ENCODE measurements around the gene LPGAT1. TPM values are rescaled to one million over a fixed set of nuclear protein-coding genes. Genes with fewer than 3 reads are reported as not detected.

The LPGAT1 gene
- total RNA-seq, 2 donors from 2014 or later: 24.4 to 50.1 TPM

GRCh38 chr1:211752317-211752716 is 78.2 kb downstream of the LPGAT1 start:
- 62 to 85% methylated on average over 4 of the region's 4 CpGs for WGBS, 2 donors
- no peaks in the 10 kb centered on the region for H3K9me3 ChIP-seq
- no peak for ATAC-seq
- H3K4me3 ChIP-seq: no peak overlapping the region
- intact Hi-C loops (cut with DNase I): no loop called here
- no peak for DNase-seq
- no peak for TF ChIP-seq POLR2A (IDR thresholded peaks at IDR 0.05)
- no peak for TF ChIP-seq CTCF (IDR thresholded peaks at IDR 0.05)
- H3K4me1 ChIP-seq: no peaks in the 10 kb centered on the region
- no peak overlapping the region for H3K27ac ChIP-seq
- no peaks in the 10 kb centered on the region for H3K27me3 ChIP-seq
- H3K36me3 ChIP-seq (replicated peaks in 1 of 2; ENCODE audit: insufficient read depth in 1 of 2, low read depth in 2 of 2): peaks cover 9 to 11% of the 10 kb centered on the region in 2 donors

GRCh38 chr1:211751438-211751837 is 79.1 kb downstream of the LPGAT1 start:
- Histone ChIP-seq H3K27ac (no peak overlapping the region), H3K9me3 (no peaks in the 10 kb centered on the region), H3K4me1 (no peaks in the 10 kb centered on the region), H3K4me3 (no peak overlapping the region), H3K27me3 (no peaks in the 10 kb centered on the region), H3K36me3 (replicated peaks in 1 of 2; ENCODE audit: insufficient read depth in 1 of 2, low read depth in 2 of 2) (peaks cover 9 to 14% of the 10 kb centered on the region in 2 donors)
- no peak for ATAC-seq
- no peak for TF ChIP-seq POLR2A (IDR thresholded peaks at IDR 0.05)
- 79 to 83% methylated on average over 3 of the region's 3 CpGs for WGBS, 2 donors
- intact Hi-C loops (cut with DNase I): no loop called here
- no peak for DNase-seq

- intact Hi-C loops (cut with DNase I): no loop called here
- DNase-seq: no peak
- H3K4me3 ChIP-seq: no peak overlapping the region
- no peak for ATAC-seq
- H3K36me3 ChIP-seq (replicated peaks in 1 of 2; ENCODE audit: insufficient read depth in 1 of 2, low read depth in 2 of 2): peaks cover 9 to 14% of the 10 kb centered on the region in 2 donors
- no peak for TF ChIP-seq CTCF (IDR thresholded peaks at IDR 0.05)
- TF ChIP-seq POLR2A (IDR thresholded peaks at IDR 0.05): no peak
- H3K9me3 ChIP-seq: no peaks in the 10 kb centered on the region
- no peaks in the 10 kb centered on the region for H3K27me3 ChIP-seq
- no peak overlapping the region for H3K27ac ChIP-seq
- no peaks in the 10 kb centered on the region for H3K4me1 ChIP-seq
- 0 to 18% methylated on average over 1 of the region's 1 CpG for WGBS, 2 donors
Observed at GRCh38 chr1:211750599-211750998, 80.0 kb downstream of the LPGAT1 start.

GRCh38 chr1:211749251-211749650 is 81.3 kb downstream of the LPGAT1 start:
- no peak for DNase-seq
- Histone ChIP-seq H3K27me3 (no peaks in the 10 kb centered on the region), H3K4me3 (no peak overlapping the region), H3K9me3 (no peaks in the 10 kb centered on the region), H3K27ac (no peak overlapping the region), H3K4me1 (no peaks in the 10 kb centered on the region), H3K36me3 (replicated peaks in 1 of 2; ENCODE audit: insufficient read depth in 1 of 2, low read depth in 2 of 2) (peaks cover 9 to 14% of the 10 kb centered on the region in 2 donors)
- ATAC-seq: no peak
- intact Hi-C loops (cut with DNase I): no loop called here
- WGBS, 2 donors: 68 to 88% methylated on average over 3 of the region's 3 CpGs
- TF ChIP-seq CTCF (IDR thresholded peaks at IDR 0.05) (no peak), POLR2A (IDR thresholded peaks at IDR 0.05) (no peak)

- no peak for ATAC-seq
- TF ChIP-seq CTCF (IDR thresholded peaks at IDR 0.05): no peak
- TF ChIP-seq POLR2A (IDR thresholded peaks at IDR 0.05): no peak
- Histone ChIP-seq H3K4me3 (no peak overlapping the region), H3K9me3 (no peaks in the 10 kb centered on the region), H3K4me1 (no peaks in the 10 kb centered on the region), H3K36me3 (replicated peaks in 1 of 2; ENCODE audit: insufficient read depth in 1 of 2, low read depth in 2 of 2) (peaks cover 9 to 14% of the 10 kb centered on the region in 2 donors), H3K27ac (no peak overlapping the region), H3K27me3 (no peaks in the 10 kb centered on the region)
- WGBS, 2 donors: 73 to 78% methylated on average over 3 of the region's 3 CpGs
- no peak for DNase-seq
- intact Hi-C loops (cut with DNase I): no loop called here
Observed at GRCh38 chr1:211748810-211749209, 81.8 kb downstream of the LPGAT1 start.

All from body of pancreas (tissue), 4 donors.